ENCODE results near the gene NECTIN1.

Gene NECTIN1

GRCh38 chr11:119647254-119647653, 81.7 kb downstream of the NECTIN1 start:
- ChIA-PET CTCF (interaction anchor here (0.7 kb wide), 1 partner anchor 8 kb away, joined by 3 read pairs; no protein-coding TSS in a partner anchor), POLR2A (interaction anchor here (0.8 kb wide), 1 partner anchor 585 kb away, joined by 3 read pairs; no protein-coding TSS in a partner anchor)
- DNase-seq (ENCODE audit: low read depth, low spot score) = no peak
- no peak overlapping the region for H3K4me3 ChIP-seq (ENCODE audit: low read depth, low read length)
- TF ChIP-seq, protein P1, sequence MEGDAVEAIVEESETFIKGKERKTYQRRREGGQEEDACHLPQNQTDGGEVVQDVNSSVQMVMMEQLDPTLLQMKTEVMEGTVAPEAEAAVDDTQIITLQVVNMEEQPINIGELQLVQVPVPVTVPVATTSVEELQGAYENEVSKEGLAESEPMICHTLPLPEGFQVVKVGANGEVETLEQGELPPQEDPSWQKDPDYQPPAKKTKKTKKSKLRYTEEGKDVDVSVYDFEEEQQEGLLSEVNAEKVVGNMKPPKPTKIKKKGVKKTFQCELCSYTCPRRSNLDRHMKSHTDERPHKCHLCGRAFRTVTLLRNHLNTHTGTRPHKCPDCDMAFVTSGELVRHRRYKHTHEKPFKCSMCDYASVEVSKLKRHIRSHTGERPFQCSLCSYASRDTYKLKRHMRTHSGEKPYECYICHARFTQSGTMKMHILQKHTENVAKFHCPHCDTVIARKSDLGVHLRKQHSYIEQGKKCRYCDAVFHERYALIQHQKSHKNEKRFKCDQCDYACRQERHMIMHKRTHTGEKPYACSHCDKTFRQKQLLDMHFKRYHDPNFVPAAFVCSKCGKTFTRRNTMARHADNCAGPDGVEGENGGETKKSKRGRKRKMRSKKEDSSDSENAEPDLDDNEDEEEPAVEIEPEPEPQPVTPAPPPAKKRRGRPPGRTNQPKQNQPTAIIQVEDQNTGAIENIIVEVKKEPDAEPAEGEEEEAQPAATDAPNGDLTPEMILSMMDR (IDR thresholded peaks at IDR 0.05; ENCODE audit: insufficient read depth, low read length, missing control alignments) = no peak

DNA sequence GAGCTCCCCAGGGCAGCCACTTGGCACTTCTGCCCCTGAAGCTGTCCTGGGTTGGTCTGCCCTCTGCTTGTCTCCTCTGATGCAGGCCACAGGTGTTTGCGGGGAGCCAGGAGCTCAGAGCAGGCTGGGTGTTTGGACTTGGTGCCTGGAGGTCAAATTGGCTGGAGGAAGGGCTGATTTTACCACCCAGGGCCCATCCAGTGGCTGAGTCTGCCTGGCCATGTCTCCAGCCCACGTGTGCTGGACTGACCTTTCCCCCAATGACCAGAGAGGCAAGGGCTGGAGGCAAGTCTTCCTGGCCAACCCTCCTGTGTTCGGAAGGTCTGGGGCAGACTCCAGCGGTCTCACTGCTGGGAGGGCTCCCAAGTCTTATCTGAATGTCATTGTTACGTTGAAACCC, 84.0 kb downstream of the NECTIN1 start:
- ChIA-PET CTCF (no interaction called here), POLR2A (no interaction called here)

DNA sequence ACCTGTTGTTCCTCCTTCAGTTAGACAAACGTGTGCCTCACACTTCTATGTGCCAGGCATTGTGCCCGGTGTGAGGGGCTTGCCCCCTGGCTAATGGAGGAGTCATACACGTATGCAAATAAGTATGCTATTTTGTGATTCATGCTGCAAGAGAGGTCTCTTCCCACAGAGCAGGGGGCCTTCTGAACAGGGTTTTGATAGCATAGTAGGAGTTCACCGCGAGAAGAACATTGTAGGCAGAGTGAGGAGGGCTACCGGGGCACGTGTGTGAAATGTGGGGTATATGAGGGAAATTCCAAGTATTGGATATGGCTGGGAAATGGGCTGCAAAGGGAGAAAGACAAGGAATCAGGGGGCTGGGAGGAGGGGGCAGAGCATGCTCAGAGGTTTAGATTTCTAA, 84.5 kb downstream of the NECTIN1 start:
- POLR2A ChIA-PET = no interaction called here
- no peak for DNase-seq (ENCODE audit: low read depth, low spot score)
- no peak overlapping the region for H3K4me3 ChIP-seq (ENCODE audit: low read depth, low read length)
- CTCF ChIA-PET = no interaction called here
- TF ChIP-seq, protein P1 (IDR thresholded peaks at IDR 0.05; ENCODE audit: insufficient read depth, low read length, missing control alignments) = no peak

More for the DNA sequence above, 84.0 kb downstream of the NECTIN1 start:
- no peak overlapping the region for H3K4me3 ChIP-seq (ENCODE audit: low read depth, low read length)
- DNase-seq (ENCODE audit: low read depth, low spot score) = no peak
- TF ChIP-seq, protein P1 (IDR thresholded peaks at IDR 0.05; ENCODE audit: insufficient read depth, low read length, missing control alignments) = no peak

GRCh38 chr11:119643876-119644225, 85.1 kb downstream of the NECTIN1 start:
- ChIA-PET CTCF (no interaction called here), POLR2A (no interaction called here)
- no peak for DNase-seq (ENCODE audit: low read depth, low spot score)
- TF ChIP-seq, protein P1 (IDR thresholded peaks at IDR 0.05; ENCODE audit: insufficient read depth, low read length, missing control alignments) = no peak
- H3K4me3 ChIP-seq (ENCODE audit: low read depth, low read length) = no peak overlapping the region

DNA sequence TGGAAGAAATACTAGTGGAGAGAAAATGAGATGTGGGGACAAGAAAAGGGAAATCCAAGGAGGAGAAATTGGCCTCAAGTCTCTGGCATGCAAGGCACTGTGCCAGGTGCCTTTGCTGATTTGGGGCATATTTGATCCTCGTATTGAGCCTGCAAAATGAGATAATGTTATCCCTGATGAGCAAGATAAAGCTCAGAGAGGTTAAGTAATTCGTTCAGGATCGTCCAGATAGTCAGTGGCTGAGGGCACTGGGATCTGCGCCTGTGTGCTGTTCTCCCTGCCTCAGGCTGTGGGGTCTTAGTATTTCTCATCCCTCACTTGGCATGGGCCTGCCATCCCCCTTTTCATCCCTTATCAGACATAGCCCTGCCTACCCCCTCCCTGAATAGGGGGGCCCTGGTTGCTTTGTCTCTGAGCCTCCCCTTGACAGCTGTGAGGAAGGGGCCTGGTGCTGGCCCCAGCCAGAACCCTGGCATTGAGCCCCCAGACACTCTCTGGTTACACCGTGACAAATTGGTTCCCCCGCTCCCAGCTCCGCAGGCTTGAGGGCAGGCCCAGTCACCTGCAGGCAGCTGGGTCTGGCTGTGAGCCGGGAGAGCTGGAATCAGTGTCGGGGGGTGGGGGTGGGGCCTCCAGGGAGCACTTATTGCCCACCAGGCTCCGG, 85.7 kb downstream of the NECTIN1 start:
- ChIA-PET POLR2A (no interaction called here), CTCF (interaction anchor here (1.3 kb wide), 1 partner anchor 12 kb away, joined by 6 read pairs; no protein-coding TSS in a partner anchor)
- no peak overlapping the region for H3K4me3 ChIP-seq (ENCODE audit: low read depth, low read length)
- TF ChIP-seq, protein P1 (IDR thresholded peaks at IDR 0.05; ENCODE audit: insufficient read depth, low read length, missing control alignments) = no peak
- no peak for DNase-seq (ENCODE audit: low read depth, low spot score)

DNA sequence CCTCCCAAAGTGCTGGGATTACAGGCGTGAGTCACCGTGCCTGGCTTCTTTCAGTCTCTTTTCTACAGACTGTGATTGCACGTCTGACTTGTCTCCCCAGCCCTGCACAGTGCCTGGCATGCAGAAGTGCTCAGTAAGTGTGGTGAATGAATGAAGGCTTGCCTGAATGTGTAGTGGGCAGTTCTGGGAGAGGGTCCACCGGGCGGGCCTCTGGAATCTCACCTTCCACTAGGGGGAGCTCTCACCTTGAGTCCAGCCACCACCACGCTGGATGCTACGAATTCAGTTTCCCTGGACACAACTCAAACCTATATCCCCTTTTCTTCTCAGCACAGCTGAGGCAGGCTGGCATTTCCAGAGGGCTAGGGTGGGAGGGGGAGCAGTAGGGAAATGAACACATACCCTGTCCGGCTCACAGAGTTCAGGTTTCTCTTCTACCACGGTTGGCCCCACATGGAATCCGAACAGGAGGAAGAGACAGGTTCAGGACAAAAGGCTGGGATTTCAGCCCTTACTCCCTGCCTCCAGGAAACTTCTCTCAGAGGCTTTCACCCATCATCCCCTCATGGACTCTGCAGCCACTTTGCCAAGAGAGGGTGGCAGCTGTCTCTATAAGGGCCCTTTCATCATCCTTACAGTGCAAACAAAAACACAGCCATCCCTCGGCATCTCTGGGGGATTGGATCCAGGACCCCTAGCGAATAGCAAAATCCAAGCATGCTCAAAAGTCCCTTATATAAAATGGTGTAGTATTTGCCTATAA, 86.8 kb downstream of the NECTIN1 start:
- CTCF ChIA-PET = interaction anchor here (0.9 to 1.4 kb wide), 6 partner anchors 9 to 21 kb away, joined by 3 to 6 read pairs (median 3); no protein-coding TSS in a partner anchor
- H3K4me3 ChIP-seq (ENCODE audit: low read depth, low read length) = no peak overlapping the region
- TF ChIP-seq, protein P1 (IDR thresholded peaks at IDR 0.05; ENCODE audit: insufficient read depth, low read length, missing control alignments) = peak; percentile 30
- no peak for DNase-seq (ENCODE audit: low read depth, low spot score)
- POLR2A ChIA-PET = no interaction called here
